NCI-H2227 (cell line): ENCODE data around the gene MACROD2.

Experiments used
- DNase-seq: peaks from one replicate; lab custom pipeline; 2025; ENCODE audit not compliant: unreplicated experiment; lab: John Stamatoyannopoulos, UW

The MACROD2 gene

DNA sequence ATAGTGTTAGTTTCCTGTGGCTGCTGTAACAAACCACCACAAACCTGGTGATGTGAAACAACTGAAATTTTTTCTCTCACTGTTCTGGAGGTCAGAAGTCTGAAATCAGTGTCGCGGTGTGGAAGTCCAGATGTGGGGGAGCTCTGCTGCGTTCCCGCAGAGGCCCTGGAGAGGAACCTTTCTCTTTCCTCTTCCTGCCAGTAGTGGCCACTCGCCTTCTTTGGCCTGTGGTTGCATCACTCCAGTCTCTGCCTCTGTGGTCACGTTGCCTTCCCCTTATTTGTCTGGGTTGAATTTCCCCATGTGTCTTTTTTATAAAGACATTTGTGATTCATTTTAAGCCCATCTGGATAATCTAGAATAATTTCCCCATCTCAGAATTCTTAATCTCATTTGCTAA is 637.6 kb downstream of the MACROD2 start:
- no peak for DNase-seq

DNA sequence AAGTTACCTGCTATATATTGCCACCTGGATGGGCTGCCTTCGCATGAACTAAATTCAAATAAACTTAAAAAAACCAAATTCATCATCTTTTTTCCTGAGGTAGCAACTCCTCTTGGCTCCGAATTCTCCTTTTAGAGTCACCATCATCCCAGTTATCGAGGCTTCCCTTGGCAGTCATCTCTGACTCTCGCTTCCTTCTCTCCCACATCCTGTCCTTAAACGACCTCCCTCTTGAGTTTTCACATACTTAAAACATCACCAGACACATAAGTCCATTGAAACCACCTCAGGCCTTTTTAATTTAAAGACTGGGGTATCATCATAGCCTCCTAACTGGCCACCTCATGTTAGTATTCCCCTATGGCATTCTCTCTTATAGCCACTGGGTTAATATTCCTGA is 638.2 kb downstream of the MACROD2 start:
- no peak for DNase-seq

DNA sequence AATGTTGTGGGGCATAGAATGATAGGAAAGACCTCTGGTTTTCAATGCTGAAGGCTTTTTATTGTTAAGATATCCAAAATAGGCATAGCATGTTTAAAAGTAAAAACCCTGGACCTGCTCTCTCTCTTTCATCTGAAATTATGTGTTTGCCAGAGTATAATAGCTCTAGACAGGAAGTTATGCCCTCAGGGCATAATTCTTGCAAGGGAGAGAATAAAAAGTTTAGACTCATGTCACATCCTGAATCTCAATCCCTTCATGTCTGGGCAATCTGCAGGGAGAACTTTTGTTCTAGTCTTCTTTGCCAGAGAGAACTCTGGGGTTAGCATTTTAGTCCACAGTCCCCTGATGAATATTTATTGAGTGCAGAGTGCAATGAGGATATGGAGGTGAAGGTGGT is 639.3 kb downstream of the MACROD2 start:
- no peak for DNase-seq

DNA sequence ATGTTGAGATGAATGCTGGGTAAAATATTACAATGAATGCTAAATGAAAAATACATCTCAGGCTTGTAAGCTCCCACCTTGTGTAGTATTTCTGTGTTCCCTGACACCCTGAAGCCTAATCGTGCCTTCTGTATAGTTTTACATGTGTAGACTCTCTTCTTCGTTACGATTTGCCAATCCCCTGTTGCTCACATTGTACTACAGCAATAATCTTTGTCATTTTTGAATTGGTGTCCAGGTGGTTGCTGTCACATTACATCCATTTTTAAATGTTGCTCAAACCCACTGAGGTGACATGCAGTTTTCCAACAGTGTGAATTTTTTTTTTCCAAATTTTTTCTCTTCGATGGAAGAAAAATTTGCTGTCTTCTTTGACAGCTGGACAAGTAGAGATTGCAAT is 642.1 kb downstream of the MACROD2 start:
- no peak for DNase-seq

DNA sequence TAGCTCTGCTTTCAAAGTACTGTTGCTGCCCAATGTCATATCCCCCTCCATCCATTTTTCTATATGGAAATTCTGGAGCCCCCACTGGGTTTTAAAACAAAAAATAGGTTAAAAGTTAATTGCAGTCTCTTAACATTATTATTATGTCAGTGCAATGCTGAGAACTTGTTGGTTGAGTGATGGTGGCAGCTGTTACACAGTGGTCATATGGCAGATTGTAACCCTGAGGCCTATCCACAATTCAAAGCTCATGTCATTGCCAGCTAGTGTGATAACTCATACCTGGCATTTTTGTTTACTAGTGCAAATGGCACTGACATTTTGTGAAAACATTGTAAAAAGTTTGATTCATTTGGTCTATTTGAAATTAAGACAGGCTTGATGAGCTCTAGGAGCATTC is 647.8 kb downstream of the MACROD2 start:
- no peak for DNase-seq

DNA sequence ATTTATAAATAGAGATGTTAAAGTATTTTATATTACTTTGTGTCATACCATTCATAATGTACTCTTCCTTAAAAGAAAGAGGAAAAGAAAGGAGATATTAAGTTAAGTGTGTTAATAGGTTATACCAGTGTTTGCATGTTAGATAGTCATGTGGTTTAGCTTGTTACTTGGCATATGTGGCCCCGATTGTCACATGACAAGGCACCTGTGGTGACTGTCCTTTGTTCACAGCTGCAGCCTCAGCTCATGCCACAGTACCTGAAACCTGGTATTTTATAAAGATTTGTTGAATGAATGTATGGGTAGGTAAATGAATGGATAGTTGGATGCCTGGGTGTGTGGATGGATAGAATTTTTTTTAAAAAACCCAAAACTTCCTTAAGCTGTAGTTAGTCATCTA is 648.2 kb downstream of the MACROD2 start:
- DNase-seq, result no peak

DNA sequence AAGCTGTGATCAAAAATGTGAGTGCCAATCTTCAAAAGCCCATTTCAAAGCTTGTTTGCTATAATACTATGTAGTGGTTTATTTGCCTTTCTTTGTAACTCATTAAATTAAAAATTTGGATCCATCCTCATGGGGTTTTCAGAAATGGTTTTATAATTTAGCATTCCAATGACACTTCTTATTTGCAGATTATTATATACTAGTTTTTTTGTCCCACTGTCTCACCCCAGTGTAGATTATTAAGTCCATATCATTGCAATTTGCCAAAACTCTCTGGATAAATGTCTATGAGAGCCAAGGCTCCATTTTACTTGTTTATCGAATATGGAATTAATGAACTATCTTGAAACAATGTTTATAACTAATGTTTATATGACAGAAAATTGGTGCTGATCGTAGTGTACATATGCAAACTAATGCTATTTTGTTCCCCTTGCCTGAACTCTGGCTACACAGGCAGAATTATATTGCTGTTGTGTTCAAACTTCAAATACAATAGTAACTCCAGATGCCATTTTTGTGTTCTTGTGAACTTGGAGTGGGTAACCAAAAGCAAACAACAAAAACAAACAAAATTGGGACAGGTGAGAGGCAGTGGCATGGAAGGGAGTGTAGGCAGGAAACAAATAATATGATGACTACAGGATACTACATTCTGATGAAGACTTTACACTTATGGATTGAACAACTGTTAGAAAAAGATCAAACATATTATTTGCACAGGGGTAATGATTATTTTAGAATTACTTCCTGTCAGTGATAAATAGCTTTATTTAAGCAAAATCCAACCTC is 649.2 kb downstream of the MACROD2 start:
- no peak for DNase-seq

DNA sequence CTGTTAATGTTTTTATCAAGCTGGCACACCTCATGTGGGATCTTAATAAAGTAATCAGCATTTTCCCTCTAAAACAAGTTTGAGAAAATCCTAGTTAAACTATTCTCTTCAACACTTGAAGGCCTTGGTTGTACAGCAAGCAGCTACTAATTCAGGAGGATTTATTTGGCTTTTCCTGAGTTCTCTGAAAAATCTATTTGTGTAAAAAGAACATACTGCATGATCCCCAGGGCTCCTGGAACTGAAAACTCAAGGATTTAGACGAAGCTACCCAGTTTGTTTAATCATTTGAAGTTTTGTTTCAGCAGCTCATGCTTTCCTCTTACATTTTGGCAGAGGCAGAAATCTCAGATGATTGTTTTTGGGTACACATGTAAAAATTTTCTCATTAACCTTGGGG is 651.7 kb downstream of the MACROD2 start:
- no peak for DNase-seq

DNA sequence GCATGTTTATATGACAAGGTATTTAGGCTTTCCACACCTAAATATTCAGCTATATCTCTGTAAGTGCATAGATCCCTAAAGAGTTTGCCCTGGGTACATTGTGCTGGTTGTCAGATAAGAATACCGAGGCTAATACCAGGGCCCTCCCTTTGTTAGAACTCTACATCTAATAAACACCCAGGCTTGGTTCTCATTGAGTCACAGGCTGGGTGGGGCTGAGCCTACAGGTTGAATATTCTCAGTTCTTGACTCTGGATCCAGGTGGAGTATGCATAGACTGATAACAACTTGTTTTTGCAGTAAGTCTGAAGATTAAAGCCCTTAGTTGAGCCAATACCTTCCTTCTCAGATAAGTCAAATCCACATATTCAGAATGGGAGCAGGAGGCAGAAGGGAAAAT is 654.3 kb downstream of the MACROD2 start:
- DNase-seq, result no peak

DNA sequence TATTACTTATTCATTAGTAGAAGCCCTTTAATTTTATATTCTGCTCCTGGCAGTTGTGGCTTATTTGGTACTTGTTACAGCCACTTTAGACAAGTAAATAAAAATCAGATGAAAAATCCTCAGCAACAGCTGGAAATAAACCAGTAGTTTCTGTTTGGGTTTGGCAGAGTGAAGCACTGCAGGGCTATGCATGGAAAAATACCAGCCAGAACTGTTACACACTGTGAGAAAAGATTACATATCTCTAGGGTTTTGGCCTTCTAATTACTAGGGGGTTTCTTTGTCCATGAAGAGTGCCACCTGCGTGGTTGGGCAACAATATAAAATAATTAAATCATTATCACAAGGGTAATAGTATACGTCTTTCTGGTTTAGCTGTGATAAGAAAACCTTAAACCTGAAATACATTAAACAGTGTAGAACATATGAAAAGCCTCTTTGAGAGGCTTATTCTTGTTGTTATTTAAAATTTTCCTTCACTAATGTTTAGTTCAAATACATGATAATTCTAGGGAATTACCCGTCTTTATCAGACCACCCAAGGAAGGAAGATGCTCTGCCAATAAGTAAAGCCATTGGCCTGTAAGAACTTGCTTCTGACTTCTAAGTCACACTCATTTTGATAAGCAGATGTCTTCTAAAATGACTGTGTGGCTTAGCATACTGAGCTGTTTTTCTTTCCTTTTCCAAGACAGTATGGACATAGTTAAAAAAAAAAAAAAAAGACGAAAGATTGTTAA is 662.1 kb downstream of the MACROD2 start:
- DNase-seq, result peak; percentile 18

DNA sequence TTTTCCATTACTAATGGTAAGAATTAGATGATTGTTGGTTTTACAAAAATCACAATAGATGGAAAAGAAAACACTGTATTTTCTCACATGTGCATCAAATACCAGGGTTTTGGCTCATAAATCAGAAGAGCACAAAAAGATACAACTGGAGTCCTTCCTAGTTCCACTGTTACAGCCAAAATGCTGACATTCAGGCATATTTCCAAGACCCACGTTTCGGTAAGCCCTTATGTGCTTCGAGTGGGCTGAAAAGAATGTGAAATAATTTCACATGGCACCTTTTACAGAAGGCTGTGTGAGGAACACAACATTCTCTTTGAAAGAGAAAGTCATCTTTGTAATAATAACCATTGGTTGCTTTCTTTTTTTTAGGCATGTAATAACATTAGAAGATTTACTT is 668.8 kb downstream of the MACROD2 start:
- DNase-seq, result no peak

DNA sequence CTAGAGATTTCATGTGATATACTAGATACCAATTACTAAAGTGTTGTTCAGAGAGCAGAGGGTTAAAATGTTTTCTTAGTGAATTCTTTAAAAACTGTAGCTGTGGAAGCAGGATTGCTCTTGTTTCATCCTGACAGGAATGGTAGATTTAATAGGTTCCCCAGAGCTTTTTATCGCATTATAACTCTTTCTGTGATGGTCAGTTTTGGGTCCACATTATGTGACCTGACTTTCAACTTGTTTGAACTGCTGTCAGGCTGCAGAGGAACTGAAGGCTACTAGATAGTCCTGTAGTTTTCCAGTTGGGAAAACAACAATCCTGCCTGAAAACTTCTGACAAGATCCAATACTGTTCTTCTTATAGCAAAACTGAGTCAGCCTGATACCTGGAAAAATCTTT is 671.4 kb downstream of the MACROD2 start:
- no peak for DNase-seq

DNA sequence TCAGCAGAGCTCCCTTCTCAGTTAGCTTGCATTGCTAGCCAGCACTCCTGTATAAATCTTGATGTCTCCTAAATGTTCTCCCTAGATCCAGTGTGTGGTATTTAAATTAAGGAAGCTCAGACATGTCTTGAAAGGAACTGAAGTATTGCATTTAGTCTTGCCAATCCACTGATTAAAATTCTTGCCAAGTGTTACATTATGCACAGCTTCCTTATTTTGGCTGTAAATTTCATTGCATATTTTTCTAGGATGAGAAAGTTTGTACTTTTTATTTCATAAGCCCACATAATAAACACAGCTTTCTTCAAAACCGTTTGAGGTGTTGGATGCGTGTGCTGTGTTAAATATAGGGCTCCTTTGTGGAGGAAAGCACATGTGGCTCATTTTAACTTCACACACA is 671.9 kb downstream of the MACROD2 start:
- DNase-seq, result no peak

DNA sequence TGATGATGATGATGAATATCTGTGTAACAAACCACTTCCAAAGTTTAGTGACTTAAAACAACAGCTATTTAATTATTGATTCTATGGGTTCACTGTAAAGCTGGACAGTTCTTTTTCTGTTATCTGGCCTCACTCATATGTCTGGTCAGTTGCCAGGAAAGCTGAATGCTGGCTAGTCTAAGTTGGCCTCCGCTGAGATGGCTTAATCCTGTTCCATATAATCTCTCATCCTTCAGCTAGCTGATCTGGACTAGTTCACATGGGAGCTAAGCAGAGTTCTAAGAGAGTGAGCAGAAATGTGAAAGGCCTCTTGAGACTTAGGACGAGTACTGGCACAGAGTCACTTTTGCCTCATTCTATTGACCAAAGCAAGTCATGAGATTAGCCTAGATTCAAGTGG is 676.8 kb downstream of the MACROD2 start:
- DNase-seq, result no peak

DNA sequence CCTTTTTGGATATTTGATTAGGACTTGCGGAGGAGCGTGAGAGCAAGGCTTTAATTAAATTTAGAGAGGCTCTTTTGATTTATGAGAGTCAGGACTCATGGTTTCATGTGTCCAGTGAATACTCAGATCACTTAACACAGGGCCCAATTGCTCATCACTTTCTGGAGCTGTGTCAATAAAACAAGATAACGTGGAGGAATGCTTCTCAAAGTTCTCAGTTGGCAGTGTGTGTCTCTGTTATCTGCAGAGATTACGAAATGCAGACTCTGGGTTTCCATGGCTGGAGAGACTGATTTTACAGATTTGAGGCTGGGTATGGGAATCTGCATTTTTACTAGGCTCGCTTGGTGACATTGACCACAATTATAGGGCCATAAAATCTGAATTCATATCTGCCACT is 677.8 kb downstream of the MACROD2 start:
- DNase-seq, result no peak

DNA sequence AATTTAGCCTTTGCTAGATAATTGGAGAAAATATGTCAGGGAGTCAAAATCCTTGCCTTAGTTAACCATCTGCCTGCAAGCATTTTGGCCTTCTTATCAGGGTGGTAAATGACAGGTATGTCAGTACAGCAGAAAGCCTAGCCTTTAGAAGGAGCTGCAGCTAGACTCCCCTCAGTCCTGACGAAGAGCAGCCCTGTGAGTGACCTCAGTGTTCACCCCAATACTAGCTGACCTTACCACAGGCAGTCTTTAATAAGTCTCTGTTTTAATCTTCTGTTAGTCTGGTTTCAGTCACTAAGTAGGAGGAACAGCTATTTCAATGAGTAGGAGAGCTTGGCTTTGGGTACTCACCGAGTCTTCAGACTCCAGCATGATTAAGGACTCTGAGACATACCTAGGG is 682.1 kb downstream of the MACROD2 start:
- DNase-seq, result no peak

DNA sequence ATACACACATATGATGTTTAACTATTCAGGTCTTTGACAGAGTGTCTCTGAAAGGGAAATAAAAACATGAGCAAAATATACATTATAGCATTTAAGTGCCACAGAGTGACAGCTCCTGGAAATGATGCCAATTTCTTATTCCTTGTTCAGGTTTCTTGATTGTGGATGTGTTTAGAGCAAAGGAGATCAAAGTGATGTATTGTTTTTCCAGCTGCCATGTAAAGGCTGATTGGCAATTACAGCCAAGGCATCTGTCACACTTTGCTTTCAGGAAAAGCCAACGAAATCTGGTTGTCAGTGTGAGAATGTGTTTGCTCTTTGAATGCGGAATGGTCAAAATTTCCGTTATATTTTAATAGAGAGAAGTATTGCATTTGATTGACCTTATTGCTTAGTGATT is 689.9 kb downstream of the MACROD2 start:
- no peak for DNase-seq

DNA sequence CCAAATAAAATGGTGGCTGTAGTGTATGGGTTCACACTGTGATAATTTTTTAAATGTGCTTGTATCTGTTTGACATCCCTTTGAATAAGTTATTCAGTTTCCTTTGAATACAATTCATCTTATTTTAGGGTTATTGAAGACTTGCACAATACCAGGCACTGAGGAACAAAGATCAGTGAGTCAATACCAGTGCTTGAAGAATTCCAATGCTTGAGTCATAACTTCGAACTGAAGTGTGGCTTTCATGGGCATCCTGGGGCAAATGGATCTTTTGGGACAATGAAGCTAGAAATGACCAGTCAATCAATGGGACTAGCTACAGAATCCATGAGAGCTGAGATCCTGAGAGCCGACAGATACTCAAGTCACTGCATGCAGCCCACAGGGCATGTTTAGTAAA is 692.0 kb downstream of the MACROD2 start:
- no peak for DNase-seq

DNA sequence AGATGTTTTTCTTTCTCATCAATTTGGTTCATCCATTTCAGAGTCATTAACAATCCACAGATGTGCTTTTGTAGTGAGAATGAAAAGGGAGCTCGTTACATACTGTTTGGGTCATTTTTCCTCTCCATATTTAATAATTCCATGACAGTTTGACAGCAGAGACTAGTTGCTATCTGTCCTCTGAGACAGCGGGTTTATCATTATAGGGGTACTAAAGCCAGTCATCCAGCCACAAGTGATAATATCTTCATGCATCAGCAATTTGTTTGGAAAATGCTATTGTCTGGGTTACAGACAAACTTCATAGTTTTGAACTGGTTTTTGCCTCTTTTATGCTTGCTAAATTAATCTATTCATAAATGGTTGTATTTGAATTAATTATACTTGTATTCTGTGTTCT is 692.7 kb downstream of the MACROD2 start:
- DNase-seq, result no peak

DNA sequence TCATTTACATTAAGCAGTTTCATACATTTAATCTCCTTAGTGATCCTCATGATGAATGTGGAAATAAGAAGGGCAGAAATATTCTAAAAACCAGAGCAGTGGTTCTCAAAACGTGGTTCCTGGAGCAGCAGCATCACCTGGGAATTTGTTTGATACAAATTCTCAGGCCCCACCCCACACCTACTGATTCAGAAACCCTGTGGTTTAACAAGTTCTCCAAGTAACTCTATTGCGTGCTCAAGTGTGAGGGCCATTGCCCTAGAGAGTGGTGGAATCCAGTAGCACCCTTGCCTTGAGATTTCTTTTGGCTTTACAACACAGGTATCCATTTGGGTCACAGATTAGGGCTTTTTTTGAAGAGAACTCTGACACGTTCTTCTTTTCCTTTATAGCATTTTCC is 696.7 kb downstream of the MACROD2 start:
- no peak for DNase-seq

DNA sequence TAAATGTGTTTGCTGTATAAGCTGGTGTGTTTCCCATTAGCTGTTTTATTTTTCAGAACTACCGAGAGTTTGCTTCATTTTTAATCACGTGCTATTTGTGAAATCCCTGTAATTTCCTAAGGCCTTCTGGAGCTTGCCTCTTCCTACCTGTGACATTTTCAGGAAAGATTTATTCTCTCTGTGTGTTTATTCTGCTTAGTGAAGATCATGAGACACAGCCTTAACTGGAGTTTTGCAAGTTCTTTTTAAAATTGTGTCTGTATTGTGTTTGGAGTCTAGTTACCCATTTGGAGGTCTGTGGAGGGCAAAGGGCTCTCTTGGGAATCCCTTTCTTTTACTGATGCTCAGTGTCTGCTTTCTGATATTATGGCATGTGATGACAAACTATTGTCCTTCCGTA is 701.2 kb downstream of the MACROD2 start:
- DNase-seq, result no peak

DNA sequence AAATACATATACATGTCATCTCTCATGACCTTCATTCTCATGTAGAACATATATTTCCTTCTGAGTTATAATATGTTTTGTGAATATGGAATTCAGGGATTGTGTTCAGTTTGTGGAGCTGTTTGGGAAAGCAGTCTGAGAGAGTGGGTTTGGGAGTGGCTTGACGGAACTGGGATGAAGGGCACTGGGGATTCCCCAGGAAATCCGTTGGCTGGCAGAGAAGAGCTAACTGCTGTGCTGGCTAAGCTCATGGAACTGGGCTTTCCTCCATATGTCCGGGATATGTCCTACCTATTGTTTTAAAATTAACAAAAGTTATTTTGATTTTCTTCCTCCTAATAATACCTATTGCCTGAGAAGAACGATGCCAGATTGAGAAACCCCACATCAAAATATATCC is 701.6 kb downstream of the MACROD2 start:
- DNase-seq, result no peak

DNA sequence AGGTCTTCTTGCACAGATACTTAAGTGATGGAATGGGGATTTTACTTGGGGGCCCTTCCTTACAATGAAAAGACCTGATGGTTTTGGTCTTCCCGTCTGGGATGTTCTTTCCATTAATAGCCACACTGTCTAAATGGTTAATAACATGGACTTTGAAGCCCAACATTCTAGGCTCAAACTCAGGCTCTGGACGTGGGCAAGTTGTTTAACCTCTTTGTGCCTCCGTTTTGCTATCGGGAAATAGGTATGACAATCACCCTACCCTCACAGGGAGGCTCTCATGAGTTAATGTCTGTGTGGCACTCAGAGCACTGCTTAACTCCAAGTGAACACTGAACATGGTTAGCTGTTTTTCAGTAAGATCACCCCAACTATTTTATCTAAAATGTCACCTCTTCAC is 702.8 kb downstream of the MACROD2 start:
- no peak for DNase-seq
